WTC11 (cell line): ENCODE results near the gene PROC. TPM values are rescaled to one million over a fixed set of nuclear protein-coding genes. Genes with fewer than 3 reads are reported as not detected.

Experiments used
- ATAC-seq: fragments of 200-7000 bp; cut with Tn5 transposase; 2 replicates; pipeline ENCODE4 v1.10.0; 2021; ENCODE audit warnings: mild to moderate bottlenecking, moderate library complexity
- CTCF ChIA-PET: fragments of 300-600 bp; sonication (Branson Sonifier 250); formaldehyde crosslinking; loops from one replicate; lab custom pipeline; 2021; ENCODE audit warnings: antibody characterized with exemption; lab: Charles Lee
- POLR2A ChIA-PET: fragments of 350-600 bp; sonication (Branson Sonifier 250); formaldehyde crosslinking; loops from one replicate; lab custom pipeline; 2021; ENCODE audit warnings: antibody characterized with exemption; lab: Charles Lee
- DNase-seq: peaks from one replicate; pipeline ENCODE4 v3.0.0; 2021; ENCODE audit warnings: low spot score
- H3K27ac Mint-ChIP-seq: 2 replicates; pipeline ENCODE4 v1.8.0; 2021; ENCODE audit warnings: mixed read lengths
- H3K27me3 Mint-ChIP-seq: 2 replicates; pipeline ENCODE4 v1.8.0; 2021; ENCODE audit warnings: low read depth, mild to moderate bottlenecking, moderate library complexity, mixed read lengths
- H3K36me3 Mint-ChIP-seq: 2 replicates; pipeline ENCODE4 v1.8.0; 2021; ENCODE audit warnings: mixed read lengths
- H3K4me1 Mint-ChIP-seq: 2 replicates; pipeline ENCODE4 v1.8.0; 2022; ENCODE audit warnings: mixed read lengths
- H3K4me3 Mint-ChIP-seq: 2 replicates; pipeline ENCODE4 v1.8.0; 2021; ENCODE audit warnings: mild to moderate bottlenecking, moderate library complexity, mixed read lengths
- H3K9me3 Mint-ChIP-seq: 2 replicates; pipeline ENCODE4 v1.8.0; 2021; ENCODE audit warnings: mixed read lengths
- ARID4B ChIP-seq: sonication (generic); formaldehyde crosslinking; IDR thresholded peaks from 2 replicates; pipeline ENCODE4 v1.8.0; 2023; ENCODE audit warnings: missing genetic modification reagents, mild to moderate bottlenecking, borderline replicate concordance
- ATF1 ChIP-seq: sonication (generic); formaldehyde crosslinking; IDR thresholded peaks from 2 replicates; pipeline ENCODE4 v1.8.1; 2023; ENCODE audit warnings: mild to moderate bottlenecking, moderate library complexity, missing genetic modification reagents
- FOXK1 ChIP-seq: sonication (generic); formaldehyde crosslinking; IDR thresholded peaks from 2 replicates; pipeline ENCODE4 v1.8.0; 2022; ENCODE audit warnings: mild to moderate bottlenecking, moderate library complexity, missing genetic modification reagents
- FOXP1 ChIP-seq: sonication (generic); formaldehyde crosslinking; IDR thresholded peaks from 2 replicates; pipeline ENCODE4 v1.8.0; 2022; ENCODE audit warnings: missing genetic modification reagents, mild to moderate bottlenecking, moderate library complexity, borderline replicate concordance
- FOXP4 ChIP-seq: sonication (generic); formaldehyde crosslinking; IDR thresholded peaks from 2 replicates; pipeline ENCODE4 v1.8.0; 2022; ENCODE audit warnings: mild to moderate bottlenecking, missing genetic modification reagents
- GABPB1 ChIP-seq: sonication (generic); formaldehyde crosslinking; IDR thresholded peaks from 2 replicates; pipeline ENCODE4 v1.8.1; 2023; ENCODE audit warnings: mild to moderate bottlenecking, missing genetic modification reagents
- JUN ChIP-seq: sonication (generic); formaldehyde crosslinking; IDR thresholded peaks from 2 replicates; pipeline ENCODE4 v1.8.0; 2023; ENCODE audit warnings: mild to moderate bottlenecking, missing genetic modification reagents
- NR3C1 ChIP-seq: sonication (generic); formaldehyde crosslinking; conservative IDR thresholded peaks from 2 replicates; pipeline ENCODE4 v1.8.1; 2023; ENCODE audit warnings: low read depth, mild to moderate bottlenecking, missing genetic modification reagents
- RELA ChIP-seq: sonication (generic); formaldehyde crosslinking; IDR thresholded peaks from 2 replicates; pipeline ENCODE4 v1.8.1; 2022; ENCODE audit warnings: missing genetic modification reagents, mild to moderate bottlenecking, borderline replicate concordance
- SMAD4 ChIP-seq: sonication (generic); formaldehyde crosslinking; IDR thresholded peaks from 2 replicates; pipeline ENCODE4 v1.8.0; 2022; ENCODE audit warnings: mild to moderate bottlenecking, missing genetic modification reagents
- ZMAT4 ChIP-seq: fragments of 250-450 bp; sonication (Bioruptor Pico); IDR thresholded peaks from 2 replicates; pipeline ENCODE4 v1.9.0; 2021; ENCODE audit warnings: mild to moderate bottlenecking
- ZNF219 ChIP-seq: sonication (generic); formaldehyde crosslinking; IDR thresholded peaks from 2 replicates; pipeline ENCODE4 v1.8.0; 2023; ENCODE audit warnings: missing genetic modification reagents, mild to moderate bottlenecking, borderline replicate concordance
- ZNF263 ChIP-seq: sonication (generic); formaldehyde crosslinking; IDR thresholded peaks from 2 replicates; pipeline ENCODE4 v1.8.1; 2022; ENCODE audit warnings: low read depth, mild to moderate bottlenecking, moderate library complexity, missing genetic modification reagents
- ZNF396 ChIP-seq: fragments of 250-450 bp; sonication (Bioruptor Pico); IDR thresholded peaks from 2 replicates; pipeline ENCODE4 v1.8.0; 2021; ENCODE audit warnings: mild to moderate bottlenecking, moderate library complexity, borderline replicate concordance
- ZNF416 ChIP-seq: fragments of 250-450 bp; sonication (Bioruptor Pico); IDR thresholded peaks from 2 replicates; pipeline ENCODE4 v1.9.0; 2021; ENCODE audit warnings: mild to moderate bottlenecking, inconsistent platforms
- total RNA-seq: library from RNA; stranded (reverse); gene quantifications from 3 replicates; pipeline ENCODE4 v1.2.3, GENCODE V29; 2021
- TF ChIP-seq, protein P1 (sequence below): fragments of 250-450 bp; sonication (Bioruptor Pico); IDR thresholded peaks from 2 replicates; pipeline ENCODE4 v1.9.0; 2021; ENCODE audit warnings: mild to moderate bottlenecking, borderline replicate concordance
- TF ChIP-seq, protein P2 (sequence below): sonication (generic); formaldehyde crosslinking; IDR thresholded peaks from 2 replicates; pipeline ENCODE4 v1.8.1; 2023; ENCODE audit warnings: mild to moderate bottlenecking, missing genetic modification reagents
- TF ChIP-seq, protein P3 (sequence below): sonication (generic); formaldehyde crosslinking; IDR thresholded peaks from 2 replicates; pipeline ENCODE4 v1.8.1; 2022; ENCODE audit warnings: low read depth, missing genetic modification reagents, borderline replicate concordance
- TF ChIP-seq, protein P4 (sequence below): fragments of 250-450 bp; sonication (Bioruptor Pico); IDR thresholded peaks from 2 replicates; pipeline ENCODE4 v1.9.0; 2021; ENCODE audit warnings: mild to moderate bottlenecking

PROC gene
- total RNA-seq, 1 experiment from 2014 or later = 0.59 TPM

- Mint-ChIP-seq H3K27me3 (peaks cover 14% of the 10 kb centered on the region), H3K36me3 (no peaks in the 10 kb centered on the region), H3K4me1 (peaks cover 13% of the 10 kb centered on the region), H3K27ac (no peak overlapping the region), H3K9me3 (no peaks in the 10 kb centered on the region), H3K4me3 (no peak overlapping the region)
- ChIA-PET CTCF (interaction anchor here (1.1 to 1.8 kb wide), 2 partner anchors 13 to 231 kb away, joined by 3 to 9 read pairs; no protein-coding TSS in a partner anchor), POLR2A (no interaction called here)
- ATAC-seq (no peak), DNase-seq (no peak)
- no peak for TF ChIP-seq NR3C1 (CRISPR knock-in tag)
- no peak for TF ChIP-seq GABPB1
- TF ChIP-seq, protein P1, sequence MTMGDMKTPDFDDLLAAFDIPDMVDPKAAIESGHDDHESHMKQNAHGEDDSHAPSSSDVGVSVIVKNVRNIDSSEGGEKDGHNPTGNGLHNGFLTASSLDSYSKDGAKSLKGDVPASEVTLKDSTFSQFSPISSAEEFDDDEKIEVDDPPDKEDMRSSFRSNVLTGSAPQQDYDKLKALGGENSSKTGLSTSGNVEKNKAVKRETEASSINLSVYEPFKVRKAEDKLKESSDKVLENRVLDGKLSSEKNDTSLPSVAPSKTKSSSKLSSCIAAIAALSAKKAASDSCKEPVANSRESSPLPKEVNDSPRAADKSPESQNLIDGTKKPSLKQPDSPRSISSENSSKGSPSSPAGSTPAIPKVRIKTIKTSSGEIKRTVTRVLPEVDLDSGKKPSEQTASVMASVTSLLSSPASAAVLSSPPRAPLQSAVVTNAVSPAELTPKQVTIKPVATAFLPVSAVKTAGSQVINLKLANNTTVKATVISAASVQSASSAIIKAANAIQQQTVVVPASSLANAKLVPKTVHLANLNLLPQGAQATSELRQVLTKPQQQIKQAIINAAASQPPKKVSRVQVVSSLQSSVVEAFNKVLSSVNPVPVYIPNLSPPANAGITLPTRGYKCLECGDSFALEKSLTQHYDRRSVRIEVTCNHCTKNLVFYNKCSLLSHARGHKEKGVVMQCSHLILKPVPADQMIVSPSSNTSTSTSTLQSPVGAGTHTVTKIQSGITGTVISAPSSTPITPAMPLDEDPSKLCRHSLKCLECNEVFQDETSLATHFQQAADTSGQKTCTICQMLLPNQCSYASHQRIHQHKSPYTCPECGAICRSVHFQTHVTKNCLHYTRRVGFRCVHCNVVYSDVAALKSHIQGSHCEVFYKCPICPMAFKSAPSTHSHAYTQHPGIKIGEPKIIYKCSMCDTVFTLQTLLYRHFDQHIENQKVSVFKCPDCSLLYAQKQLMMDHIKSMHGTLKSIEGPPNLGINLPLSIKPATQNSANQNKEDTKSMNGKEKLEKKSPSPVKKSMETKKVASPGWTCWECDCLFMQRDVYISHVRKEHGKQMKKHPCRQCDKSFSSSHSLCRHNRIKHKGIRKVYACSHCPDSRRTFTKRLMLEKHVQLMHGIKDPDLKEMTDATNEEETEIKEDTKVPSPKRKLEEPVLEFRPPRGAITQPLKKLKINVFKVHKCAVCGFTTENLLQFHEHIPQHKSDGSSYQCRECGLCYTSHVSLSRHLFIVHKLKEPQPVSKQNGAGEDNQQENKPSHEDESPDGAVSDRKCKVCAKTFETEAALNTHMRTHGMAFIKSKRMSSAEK (CRISPR knock-in tag) = no peak
- no peak for TF ChIP-seq ZNF396 (CRISPR knock-in tag)
- TF ChIP-seq ZNF416 = no peak
- no peak for TF ChIP-seq ZNF263
- no peak for TF ChIP-seq JUN (CRISPR knock-in tag)
- no peak for TF ChIP-seq ZNF219 (CRISPR knock-in tag)
- TF ChIP-seq, protein P2, sequence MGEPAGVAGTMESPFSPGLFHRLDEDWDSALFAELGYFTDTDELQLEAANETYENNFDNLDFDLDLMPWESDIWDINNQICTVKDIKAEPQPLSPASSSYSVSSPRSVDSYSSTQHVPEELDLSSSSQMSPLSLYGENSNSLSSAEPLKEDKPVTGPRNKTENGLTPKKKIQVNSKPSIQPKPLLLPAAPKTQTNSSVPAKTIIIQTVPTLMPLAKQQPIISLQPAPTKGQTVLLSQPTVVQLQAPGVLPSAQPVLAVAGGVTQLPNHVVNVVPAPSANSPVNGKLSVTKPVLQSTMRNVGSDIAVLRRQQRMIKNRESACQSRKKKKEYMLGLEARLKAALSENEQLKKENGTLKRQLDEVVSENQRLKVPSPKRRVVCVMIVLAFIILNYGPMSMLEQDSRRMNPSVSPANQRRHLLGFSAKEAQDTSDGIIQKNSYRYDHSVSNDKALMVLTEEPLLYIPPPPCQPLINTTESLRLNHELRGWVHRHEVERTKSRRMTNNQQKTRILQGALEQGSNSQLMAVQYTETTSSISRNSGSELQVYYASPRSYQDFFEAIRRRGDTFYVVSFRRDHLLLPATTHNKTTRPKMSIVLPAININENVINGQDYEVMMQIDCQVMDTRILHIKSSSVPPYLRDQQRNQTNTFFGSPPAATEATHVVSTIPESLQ (CRISPR knock-in tag) = no peak
- TF ChIP-seq, protein P3, sequence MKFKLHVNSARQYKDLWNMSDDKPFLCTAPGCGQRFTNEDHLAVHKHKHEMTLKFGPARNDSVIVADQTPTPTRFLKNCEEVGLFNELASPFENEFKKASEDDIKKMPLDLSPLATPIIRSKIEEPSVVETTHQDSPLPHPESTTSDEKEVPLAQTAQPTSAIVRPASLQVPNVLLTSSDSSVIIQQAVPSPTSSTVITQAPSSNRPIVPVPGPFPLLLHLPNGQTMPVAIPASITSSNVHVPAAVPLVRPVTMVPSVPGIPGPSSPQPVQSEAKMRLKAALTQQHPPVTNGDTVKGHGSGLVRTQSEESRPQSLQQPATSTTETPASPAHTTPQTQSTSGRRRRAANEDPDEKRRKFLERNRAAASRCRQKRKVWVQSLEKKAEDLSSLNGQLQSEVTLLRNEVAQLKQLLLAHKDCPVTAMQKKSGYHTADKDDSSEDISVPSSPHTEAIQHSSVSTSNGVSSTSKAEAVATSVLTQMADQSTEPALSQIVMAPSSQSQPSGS (CRISPR knock-in tag) = no peak
- TF ChIP-seq ARID4B (CRISPR knock-in tag) = no peak
- no peak for TF ChIP-seq ZMAT4 (CRISPR knock-in tag)
- TF ChIP-seq RELA (CRISPR knock-in tag) = no peak
- no peak for TF ChIP-seq ATF1 (CRISPR knock-in tag)
- no peak for TF ChIP-seq FOXK1 (CRISPR knock-in tag)
- TF ChIP-seq, protein P4, sequence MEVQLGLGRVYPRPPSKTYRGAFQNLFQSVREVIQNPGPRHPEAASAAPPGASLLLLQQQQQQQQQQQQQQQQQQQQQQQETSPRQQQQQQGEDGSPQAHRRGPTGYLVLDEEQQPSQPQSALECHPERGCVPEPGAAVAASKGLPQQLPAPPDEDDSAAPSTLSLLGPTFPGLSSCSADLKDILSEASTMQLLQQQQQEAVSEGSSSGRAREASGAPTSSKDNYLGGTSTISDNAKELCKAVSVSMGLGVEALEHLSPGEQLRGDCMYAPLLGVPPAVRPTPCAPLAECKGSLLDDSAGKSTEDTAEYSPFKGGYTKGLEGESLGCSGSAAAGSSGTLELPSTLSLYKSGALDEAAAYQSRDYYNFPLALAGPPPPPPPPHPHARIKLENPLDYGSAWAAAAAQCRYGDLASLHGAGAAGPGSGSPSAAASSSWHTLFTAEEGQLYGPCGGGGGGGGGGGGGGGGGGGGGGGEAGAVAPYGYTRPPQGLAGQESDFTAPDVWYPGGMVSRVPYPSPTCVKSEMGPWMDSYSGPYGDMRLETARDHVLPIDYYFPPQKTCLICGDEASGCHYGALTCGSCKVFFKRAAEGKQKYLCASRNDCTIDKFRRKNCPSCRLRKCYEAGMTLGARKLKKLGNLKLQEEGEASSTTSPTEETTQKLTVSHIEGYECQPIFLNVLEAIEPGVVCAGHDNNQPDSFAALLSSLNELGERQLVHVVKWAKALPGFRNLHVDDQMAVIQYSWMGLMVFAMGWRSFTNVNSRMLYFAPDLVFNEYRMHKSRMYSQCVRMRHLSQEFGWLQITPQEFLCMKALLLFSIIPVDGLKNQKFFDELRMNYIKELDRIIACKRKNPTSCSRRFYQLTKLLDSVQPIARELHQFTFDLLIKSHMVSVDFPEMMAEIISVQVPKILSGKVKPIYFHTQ (CRISPR knock-in tag) = no peak
- no peak for TF ChIP-seq FOXP1
- TF ChIP-seq FOXP4 = no peak
- TF ChIP-seq SMAD4 = no peak
These were observed 10.5 kb downstream of the PROC start for GRCh38 chr2:127428815-127429109.
